ENCODE measurements around the gene NUDT21.

GRCh38 chr16:56423584-56424403 lies 27.3 kb downstream of the NUDT21 start:
- TF ChIP-seq CTCF (IDR thresholded peaks at IDR 0.05) = no peak
- TF ChIP-seq POLR2AphosphoS5 (IDR thresholded peaks at IDR 0.05) = no peak
- no peak for TF ChIP-seq EP300 (IDR thresholded peaks at IDR 0.05)
